ENCODE measurements around the gene NUP43.
"Not testable (repeated sequence)": the region's sequence is repeated elsewhere in the genome, so short reads cannot be mapped to it uniquely, and the experiment has no call there.

The NUP43 gene

GRCh38 chr6:149683256-149683859, 63.0 kb downstream of the NUP43 start:
- DNase-seq = no peak

- DNase-seq = not testable (repeated sequence)
Measured at GRCh38 chr6:149681845-149682244, 64.5 kb downstream of the NUP43 start.

- no peak for DNase-seq
Measured at GRCh38 chr6:149681209-149681608, 65.1 kb downstream of the NUP43 start.

- no peak for DNase-seq
Measured at GRCh38 chr6:149680503-149680902, 65.8 kb downstream of the NUP43 start.
